GM12873 (cell line): ENCODE data around the gene UBE2L5.

Source experiments
- TF ChIP-seq, protein P1 (sequence below): IDR thresholded peaks from 2 replicates; pipeline ENCODE4 v1.5.1; 2012; ENCODE audit warnings: low read depth, mild to moderate bottlenecking, moderate library complexity, low read length, control low read depth; ENCODE audit not compliant: insufficient read depth; ENCODE audit errors: missing control alignments

Gene UBE2L5

DNA sequence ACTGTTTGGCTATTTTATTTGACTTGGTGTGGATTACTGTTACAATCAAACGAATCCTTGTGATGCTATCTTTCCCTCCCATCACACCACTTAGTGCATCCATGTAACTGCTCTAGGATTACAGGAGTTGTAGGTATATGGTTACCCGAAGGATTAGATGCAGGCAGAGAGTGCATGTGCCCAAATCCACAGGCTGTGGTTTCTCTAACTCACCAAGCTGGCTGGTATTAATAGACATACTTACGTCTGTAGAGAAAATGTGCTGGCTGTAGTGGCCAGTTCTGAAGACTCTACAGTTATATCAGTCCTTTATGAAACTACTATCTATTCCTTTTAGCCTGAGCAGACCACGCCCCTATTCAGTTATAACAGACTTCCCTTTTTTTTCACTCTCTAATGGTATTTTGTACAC, 44.6 kb downstream of the UBE2L5 start:
- TF ChIP-seq, protein P1, sequence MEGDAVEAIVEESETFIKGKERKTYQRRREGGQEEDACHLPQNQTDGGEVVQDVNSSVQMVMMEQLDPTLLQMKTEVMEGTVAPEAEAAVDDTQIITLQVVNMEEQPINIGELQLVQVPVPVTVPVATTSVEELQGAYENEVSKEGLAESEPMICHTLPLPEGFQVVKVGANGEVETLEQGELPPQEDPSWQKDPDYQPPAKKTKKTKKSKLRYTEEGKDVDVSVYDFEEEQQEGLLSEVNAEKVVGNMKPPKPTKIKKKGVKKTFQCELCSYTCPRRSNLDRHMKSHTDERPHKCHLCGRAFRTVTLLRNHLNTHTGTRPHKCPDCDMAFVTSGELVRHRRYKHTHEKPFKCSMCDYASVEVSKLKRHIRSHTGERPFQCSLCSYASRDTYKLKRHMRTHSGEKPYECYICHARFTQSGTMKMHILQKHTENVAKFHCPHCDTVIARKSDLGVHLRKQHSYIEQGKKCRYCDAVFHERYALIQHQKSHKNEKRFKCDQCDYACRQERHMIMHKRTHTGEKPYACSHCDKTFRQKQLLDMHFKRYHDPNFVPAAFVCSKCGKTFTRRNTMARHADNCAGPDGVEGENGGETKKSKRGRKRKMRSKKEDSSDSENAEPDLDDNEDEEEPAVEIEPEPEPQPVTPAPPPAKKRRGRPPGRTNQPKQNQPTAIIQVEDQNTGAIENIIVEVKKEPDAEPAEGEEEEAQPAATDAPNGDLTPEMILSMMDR, result no peak

DNA sequence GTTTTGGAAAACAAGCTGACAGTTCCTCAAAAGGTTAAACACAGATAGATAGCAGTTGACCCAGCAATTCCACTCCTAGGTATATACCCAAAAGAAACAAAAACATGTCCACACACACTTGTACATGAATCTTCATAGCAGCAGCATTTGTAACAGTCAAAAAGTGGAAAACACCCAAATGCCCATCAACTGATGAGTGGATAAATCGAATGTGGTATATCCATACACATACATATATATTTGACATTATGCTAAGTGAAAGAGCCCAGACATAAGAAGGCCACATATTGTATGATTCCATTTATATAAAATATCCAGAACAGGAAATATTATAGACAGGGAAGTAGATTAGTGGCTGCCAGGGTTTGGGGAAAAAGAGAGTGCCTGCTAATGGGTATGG, 51.4 kb downstream of the UBE2L5 start:
- TF ChIP-seq, protein P1, result no peak

DNA sequence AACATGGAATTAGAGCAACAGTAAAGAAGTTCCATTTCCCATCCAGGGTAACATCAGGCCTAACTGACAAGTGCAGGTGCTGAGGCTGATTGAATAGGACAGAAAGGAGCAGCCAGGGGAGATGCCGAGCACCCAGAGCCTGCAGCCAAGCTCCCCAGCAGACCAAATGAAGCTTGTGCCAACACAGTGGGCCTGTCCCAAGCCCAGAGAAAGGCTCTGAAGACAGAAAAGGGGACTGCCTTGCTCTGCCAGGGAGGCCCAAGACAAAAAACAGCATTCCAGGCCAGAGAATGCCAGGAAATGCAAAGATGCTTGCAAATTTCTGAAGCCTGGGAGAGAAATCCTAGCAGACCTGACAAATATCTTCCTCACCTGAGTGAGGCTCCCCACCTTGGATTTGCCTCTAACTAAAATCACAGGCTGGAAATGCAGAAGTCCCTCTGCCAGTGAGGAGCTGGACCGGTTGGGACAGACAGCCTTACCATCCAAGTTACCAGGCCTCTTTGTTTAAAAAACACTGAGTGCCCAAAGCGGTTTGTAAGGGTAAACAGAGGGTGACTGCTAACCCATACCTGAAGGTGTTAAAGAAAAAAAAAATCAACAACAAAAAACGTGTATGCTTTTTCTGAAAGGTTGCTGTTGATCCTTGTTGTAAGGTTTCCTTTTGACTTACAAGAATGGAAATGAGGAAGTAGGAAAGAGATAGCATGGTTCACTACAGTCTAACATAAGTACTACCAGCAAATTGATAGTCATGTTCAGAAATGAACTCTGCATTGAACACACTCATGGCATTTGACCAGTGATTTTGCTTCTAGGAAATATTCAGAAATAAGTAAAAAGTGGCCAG, 55.3 kb downstream of the UBE2L5 start:
- TF ChIP-seq, protein P1, result no peak
